GM19099 (cell line): ENCODE measurements around the gene PLEKHA8.

Experiments used
- POLR2A ChIP-seq: IDR thresholded peaks from 3 replicates; pipeline ENCODE4 v1.6.1; 2011; ENCODE audit warnings: low read depth; ENCODE audit not compliant: insufficient read length; ENCODE audit errors: extremely low read depth

The PLEKHA8 gene

DNA sequence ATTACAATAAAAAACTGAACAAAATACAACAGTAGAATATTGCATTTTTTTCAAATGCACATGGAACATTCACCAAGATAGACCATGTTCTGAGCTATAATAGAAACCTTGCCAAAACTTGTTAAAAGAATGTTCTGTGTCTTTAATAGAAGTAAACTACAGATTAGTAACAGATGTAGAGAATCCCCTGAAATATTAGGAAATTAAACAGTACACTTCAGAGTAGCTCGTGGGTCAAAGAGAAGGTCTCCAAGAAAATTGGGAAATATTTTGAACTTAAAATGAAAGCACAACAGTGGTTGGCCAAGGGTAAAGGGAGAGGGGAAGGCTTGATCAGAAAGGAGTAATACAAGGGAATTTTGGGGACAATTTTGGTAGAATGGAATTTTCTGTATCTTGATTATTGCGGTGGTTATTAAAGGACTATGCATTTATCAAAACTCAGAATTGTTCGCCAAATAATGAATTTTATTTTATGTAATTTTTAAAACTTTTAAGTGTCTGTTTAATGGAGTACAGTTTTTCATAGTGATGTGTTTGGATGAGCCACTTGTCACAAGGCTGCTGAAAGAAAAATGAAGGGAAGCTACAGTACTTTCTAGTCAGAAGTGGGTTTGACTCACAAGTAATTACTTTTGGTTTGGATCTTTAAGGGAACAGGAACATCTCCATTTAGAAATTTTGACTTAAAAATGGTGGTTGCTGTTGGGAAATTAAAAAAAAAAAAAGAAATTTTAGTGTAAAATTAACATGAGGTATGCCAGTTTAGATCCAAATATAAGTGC, 10.2 kb downstream of the PLEKHA8 start:
- TF ChIP-seq POLR2A = no peak

DNA sequence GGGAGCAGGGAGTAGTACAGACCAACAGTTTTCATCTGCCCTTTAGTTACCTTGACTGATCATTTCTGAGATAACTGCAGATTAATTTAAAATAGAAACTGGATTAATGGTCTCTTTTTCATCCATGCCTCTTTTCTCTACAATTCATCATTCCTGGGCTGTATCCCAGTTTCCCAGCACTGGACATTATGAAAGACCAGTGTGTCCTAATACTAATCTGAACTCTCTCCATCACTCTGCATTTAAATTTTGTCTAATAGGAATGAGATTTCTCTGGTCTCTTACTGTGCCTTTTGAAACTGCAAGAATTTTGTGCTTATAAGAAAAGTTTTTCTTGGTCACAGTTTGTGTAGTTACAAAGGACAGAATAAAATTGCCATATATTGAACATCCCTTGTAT, 12.7 kb downstream of the PLEKHA8 start:
- TF ChIP-seq POLR2A = no peak

- no peak for TF ChIP-seq POLR2A
These were observed 13.5 kb downstream of the PLEKHA8 start for GRCh38 chr7:30041526-30042269.

DNA sequence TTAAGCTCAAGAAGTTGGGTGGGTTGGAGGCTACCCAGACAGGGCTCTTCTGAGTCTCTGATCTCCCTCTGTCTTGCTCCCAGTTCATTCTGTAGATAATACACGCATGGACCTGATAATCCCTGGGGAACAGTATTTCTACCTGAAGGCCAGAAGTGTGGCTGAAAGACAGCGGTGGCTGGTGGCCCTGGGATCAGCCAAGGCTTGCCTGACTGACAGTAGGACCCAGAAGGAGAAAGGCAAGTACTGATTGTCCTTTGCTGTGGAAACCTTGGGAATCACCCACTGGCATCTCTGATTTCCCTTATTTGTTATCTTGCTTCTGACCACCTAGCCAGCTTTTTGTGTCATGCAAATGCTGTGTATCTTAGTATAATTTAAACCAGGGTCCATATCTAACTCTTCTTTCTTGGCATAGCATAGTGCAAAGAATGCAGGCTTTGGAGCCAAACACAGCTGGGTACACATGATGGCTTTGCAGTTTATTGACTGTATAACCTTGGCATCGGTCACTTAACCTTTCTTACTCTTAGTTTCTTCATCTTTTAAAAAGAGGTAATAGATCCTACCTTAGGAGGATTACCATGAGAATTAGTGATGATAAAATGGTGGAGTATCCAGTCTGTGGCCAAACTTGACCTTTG, 18.0 kb downstream of the PLEKHA8 start:
- no peak for TF ChIP-seq POLR2A

DNA sequence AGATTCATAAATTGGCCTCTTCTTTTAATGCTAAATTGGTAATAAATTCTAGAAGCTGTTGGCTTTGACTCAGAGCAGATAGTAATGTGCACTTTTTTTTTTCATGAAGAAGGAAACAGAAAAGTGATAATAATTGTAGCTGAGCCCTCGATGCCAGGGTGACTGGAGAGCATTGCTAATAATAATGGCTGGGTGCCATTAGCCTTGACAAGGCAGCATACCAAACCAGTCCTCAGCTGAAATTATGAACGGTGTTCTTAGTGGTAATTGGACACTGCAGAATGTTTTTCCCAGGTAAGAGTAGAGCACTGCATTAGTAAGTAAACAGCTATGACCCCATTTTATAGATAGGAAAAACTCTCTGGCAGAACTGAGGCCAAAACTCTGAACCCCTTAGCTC, 18.9 kb downstream of the PLEKHA8 start:
- TF ChIP-seq POLR2A = no peak

DNA sequence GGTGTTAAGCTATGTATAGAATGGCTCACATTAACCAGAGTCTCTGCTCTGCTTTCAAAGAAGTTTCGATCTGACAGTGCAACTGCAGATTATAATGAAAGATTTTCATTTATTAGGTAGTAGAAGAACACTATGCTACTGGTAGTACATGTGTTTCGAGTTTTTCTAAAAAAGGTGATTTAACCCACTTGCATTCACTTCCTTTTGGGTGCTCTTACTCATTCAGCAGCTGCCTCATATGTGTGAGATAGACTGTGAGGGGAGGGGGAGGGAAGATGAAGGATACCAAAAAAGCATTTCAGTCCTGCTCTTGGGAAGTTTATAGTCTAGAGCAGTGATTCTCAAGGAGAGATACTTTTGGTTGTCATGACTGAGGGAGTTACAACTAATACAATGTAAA, 20.4 kb downstream of the PLEKHA8 start:
- no peak for TF ChIP-seq POLR2A

DNA sequence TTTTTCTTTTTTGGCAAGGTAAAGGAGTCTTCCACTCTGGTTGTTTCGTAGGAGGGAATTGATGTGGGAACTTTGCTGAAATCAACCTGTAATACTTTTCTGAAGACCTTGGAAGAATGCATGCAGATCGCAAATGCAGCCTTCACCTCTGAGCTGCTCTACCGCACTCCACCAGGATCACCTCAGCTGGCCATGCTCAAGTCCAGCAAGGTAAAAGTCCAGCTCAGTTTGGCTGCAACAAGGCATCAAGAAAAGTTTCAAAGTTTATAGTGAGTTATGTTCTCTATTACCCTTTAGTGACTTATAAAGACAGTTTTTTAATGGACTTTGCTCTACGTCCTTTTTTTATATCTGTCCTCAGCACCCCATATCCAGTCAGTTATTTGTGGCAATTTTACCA, 21.0 kb downstream of the PLEKHA8 start:
- TF ChIP-seq POLR2A = no peak

DNA sequence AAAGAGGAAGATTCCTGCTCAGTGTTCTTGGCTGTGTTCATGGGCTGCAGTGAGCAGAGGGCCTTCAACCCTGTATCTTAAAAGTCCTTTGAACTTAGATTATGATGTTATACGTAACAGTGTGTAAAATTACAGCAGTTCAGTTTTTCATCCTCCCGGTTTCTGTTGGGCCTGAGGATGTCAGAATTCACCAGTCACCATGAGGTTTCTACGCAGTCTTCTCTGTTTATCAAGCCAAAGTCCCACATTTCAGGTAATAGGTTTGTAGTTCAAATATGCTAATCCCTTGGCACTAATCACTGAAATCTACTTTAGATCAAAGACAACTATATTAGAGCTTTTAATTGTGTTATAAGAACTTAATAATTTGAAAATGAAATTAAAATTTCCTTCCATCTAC, 24.9 kb downstream of the PLEKHA8 start:
- TF ChIP-seq POLR2A = no peak

DNA sequence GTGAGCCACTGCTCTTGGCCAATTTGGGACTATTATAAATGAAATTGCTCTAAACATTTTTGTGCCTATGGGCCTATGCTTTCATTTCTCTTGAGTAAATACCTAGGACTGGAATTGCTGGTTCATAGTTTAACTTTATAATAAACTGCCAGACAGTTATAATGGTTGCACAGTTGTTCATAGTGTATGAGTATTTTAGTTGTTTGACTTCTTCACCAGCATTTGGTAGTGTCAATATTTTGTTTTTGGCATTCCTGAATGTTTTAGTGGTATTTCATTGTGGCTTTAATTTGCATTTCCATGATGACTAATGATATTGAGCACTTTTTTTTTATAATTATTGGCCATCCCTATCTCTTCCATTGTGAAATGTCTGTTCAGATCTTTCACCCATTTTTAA, 29.5 kb downstream of the PLEKHA8 start:
- no peak for TF ChIP-seq POLR2A

DNA sequence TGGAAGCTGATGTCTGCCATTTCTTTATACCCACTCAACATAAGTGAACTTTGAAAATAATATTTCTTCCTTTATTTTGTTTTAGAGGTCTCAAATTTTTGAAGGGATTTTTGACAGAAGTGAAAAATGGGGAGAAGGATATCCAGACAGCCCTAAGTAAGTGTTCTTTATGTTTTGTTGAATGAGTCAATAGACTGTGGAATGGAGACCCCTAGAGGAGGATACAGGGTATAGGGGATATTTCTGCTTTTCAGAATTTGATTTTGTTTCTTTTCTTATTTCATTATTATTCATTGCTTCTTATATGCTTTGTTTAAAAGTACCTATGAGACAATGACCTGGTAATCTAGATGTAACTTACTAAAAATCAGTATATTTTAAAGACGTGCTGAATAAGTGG, 34.4 kb downstream of the PLEKHA8 start:
- no peak for TF ChIP-seq POLR2A

- no peak for TF ChIP-seq POLR2A
These were observed 37.5 kb downstream of the PLEKHA8 start for GRCh38 chr7:30065746-30066145.

DNA sequence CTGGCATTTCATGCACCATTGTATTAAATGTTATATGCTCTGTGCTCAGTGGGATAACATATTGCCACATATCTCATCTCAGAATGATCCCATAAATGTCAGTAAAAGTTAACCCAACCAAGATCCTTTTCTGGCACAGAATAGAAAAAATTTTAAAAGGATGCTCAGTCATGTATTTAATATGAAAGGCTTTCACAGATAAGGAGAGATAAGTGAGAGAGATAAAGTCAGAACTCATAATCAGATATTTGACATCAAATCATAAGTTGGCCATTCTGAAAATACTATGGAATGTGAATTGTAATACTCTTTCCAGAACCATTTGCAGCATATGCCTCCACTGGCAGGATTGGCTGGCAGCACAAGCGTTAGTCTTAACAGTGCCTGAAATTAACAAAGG, 38.5 kb downstream of the PLEKHA8 start:
- no peak for TF ChIP-seq POLR2A

- TF ChIP-seq POLR2A = no peak
These were observed 39.9 kb downstream of the PLEKHA8 start for GRCh38 chr7:30068117-30068516.

GRCh38 chr7:30069096-30069867, 41.1 kb downstream of the PLEKHA8 start:
- no peak for TF ChIP-seq POLR2A

- no peak for TF ChIP-seq POLR2A
These were observed 41.8 kb downstream of the PLEKHA8 start for GRCh38 chr7:30070052-30070451.
